ENCODE results near the gene RASAL3.

Gene RASAL3

DNA sequence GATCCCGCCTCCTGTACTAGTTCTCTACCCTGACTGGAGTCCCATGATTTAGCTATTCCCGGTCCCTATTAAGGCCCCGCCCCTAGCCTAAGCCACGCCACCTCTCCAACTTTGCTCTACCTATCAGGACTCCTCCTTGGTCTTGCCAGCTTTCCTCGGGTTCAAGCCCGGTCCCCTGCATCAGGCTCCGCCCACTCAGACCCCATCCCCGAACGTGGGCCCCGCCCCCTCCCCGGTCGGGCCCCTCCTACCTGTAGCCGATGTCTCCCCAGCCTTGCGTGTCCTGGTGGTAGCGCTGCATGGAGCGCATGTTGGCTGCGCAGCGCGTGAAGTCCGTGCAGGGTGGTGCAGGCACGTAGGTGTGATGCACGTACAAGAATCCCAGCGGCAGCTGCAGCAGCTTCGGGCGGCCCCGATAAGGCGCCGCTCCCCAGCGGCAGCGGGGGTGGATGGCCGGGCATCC is 7.3 kb upstream of the RASAL3 start:
- DNase-seq = no peak

DNA sequence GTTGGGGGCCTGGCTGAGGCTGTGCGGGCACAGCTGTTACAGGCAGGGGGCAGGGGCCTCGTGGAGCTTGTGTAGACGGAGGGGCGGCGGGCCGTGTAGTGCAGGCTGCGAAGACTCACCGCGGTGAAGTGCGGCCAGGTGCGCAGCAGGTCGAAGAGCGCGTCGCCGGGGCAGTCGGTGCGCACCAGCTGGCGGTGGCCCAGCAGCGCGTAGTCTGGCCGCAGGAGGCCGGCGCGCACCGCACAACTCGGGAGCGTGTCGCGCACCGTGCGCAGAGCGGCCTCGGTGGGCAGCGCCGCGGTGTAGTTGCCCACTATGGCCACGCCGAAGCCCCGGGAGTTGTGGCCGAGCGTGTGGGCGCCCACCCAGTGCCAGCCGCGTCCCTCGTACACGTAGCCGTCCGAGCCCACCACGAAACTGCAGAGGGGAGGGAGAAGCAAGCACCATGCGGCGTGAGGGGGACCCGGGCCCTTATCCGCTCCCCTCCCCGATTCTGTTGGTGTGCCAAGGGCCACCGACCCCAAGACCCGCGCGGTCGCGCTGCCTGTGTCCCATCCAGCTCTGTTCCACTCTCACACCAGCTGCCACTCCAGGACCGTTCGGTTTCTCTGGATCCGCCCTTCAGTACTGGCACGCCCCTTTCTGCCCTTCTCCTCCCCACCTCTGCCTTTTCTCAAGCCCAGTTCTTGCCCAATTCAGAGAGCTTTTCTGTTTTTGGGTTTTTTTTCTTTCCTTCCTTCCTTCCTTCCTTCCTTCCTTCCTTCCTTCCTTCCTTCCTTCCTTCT is 5.4 kb upstream of the RASAL3 start:
- no peak for DNase-seq

DNA sequence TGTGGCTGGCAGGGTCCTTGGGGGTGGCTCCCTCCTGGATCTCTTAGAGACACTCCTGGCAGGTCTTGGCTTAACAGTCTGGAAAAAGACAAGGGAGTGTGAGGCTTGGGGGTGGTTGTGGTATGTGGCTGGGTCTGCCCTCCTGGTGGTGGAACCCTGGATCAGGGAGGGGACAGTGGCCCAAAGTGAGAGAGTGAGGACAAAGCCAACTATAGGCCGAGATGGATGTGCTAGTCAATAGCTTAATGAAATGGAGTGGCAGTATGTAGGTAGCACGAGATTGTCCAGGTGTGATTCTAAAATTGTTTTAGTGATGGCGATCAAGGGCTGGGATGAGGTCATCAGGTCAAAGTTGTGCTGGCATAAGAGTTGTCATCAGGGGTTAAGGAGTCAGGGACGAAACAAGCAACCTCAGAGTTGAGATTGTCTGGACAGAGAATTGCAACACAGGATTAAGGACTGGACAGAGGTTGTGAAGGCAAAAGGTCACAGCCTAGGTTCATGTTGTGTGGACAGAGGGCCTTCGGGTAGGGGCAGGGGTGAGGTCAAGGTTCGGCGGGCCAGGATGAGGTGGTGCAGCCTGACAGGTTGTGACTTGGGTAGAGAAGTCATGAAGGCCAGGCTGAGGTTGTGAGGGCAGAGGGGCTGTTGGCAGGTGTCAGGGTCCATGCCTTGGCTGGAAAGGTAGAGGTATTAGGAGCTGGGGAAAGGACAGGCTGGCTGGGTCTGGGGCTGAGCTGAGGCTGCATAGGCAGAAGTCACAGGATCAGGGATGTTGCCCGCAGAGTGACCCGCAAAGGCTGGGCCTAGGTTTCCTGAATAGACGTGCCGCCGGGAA is 4.5 kb upstream of the RASAL3 start:
- no peak for DNase-seq

DNA sequence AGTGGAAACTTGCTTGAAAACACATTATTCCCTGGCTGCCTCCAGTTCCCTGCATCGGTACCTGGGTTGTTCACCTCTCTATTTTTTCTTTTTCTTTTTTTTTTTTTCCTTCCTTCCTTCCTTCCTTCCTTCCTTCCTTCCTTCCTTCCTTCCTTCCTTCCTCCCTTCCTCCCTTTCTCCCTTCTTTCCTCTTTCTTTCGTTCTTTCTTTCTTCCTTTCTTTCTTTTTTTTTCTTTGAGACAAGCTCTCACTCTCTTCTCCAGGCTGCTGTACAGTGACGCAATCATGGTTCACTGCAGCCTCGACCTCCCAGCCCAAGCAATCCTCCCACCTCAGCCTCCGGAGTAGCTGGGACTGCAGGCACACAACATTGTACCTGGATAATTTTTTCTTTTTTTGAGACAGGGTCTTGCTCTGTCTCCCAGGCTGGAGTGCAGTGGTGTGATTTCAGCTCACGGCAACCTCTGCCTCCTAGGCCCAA is 3.4 kb upstream of the RASAL3 start:
- no peak for DNase-seq

DNA sequence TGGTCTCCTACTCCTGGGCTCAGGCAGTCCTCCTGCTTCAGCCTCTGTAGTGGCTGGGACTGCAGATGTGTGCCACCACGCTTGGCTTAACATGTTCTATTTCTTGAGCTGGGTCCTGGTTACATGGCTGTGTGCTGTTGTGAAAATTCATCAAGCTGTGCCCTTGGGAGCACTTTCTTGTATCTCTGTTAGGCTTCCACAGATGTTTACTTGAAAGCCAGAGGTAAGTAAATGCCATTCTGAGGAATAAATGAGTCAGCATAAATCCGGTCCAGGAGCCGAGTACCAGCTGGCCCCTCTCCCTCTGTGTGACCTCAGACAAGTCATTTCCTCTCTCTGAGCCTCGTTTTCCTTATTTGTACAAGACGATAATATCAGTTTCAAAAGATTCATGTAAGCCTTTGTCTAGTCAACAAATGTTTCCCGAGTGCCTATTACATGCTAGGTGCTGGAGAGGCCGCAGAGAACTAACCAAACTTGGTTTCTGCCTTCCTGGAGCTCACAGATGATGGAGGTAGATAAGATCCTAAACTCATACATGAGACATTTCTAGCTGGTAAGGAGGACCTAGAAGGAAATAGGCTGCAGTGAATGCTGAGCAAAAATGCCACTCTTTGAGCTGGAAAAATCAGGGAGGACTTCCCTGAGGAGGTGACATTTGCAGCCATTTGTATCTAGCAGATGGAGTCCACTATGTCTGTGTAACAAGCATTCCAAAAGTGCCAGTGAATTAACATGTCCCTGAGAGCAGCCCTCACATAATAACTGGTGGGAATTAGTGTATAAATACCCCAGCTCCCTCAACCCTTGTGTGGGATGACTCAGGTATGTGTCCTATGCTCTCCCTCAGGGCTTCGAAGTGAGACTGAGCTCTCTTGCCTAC is 2.7 kb upstream of the RASAL3 start:
- DNase-seq = no peak

DNA sequence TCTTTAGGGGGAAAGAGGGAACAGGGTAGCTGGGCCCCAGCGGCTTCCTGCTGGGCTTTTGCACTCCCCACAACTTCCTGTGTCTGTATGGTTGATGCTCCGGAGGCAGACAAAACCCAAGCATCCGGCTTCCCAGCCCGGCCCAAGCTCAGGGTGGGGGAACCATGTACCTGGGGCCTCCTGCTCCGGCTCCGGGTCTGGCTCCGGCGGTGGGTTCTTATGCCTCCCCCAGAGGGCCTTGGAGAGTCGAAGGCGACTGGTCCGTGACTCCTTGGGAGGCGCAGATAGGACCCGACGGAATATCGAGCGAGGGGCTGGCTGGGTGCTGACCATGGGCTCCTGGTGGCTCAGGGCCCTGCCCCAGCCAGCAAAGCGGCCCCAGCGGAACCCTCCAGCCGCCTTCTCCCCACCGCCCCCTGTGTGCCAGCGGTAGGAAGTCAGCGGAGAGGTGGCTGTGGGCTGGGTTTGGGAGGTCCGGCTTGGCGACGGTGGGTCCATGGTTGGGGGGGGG is 428 bp downstream of the RASAL3 start:
- DNase-seq = no peak

DNA sequence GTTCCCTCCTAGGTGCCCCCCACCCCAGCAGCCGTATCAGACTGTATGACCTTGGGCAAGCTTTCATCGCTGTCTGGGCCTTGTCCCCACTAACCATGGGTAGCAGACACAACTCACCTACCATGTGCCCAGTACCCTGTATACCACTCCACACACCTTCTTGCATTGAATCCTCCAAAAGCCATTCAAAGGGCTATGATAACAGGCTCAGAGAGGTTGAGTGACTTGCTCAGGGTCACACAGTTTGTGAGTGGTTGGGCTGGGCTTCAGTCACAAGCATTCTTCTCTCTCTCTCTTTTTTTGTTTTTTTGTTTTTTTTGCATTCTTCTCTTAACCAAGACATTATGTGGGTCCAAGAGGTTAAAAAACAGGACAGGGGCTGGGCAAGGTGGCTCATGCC is 2.6 kb downstream of the RASAL3 start:
- DNase-seq = no peak

DNA sequence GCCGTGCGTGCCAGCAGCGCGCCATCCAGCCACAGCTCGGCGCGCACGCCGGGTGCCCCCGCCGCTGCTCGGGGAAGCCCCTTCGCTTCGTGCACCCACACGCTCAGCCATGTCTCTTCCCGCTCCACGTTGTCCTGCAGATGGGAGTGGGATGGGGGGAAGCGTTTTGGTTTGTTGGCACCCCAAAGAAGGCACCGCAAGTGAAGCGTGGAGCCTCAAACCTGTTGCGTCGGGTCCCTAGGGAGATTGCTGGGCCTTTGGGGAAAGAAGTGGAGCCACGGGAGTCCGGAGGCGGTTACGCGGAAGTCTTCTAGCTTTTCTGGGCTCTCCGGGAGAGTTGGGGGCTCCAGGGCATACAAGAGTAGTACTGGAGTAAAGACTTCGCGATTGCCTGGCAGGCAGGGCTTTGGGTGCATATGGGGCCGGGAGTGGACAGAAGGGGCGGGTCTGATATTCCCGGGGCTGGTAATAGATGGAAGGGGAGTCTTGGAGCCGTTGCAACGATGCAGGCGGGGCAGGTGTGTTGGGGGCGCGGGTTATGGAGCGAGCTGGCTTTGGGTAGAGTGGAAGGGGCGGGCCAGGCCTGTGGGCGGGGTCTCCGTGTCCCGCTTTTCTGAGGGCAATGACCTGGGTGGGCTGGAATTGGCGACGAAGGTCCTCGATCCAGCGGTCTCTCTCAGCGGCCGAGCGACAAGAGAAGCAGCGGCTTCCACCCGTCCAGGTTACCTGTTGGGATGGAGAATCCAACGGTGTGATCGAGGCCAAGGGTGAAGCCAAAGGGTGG is 6.5 kb downstream of the RASAL3 start:
- no peak for DNase-seq

DNA sequence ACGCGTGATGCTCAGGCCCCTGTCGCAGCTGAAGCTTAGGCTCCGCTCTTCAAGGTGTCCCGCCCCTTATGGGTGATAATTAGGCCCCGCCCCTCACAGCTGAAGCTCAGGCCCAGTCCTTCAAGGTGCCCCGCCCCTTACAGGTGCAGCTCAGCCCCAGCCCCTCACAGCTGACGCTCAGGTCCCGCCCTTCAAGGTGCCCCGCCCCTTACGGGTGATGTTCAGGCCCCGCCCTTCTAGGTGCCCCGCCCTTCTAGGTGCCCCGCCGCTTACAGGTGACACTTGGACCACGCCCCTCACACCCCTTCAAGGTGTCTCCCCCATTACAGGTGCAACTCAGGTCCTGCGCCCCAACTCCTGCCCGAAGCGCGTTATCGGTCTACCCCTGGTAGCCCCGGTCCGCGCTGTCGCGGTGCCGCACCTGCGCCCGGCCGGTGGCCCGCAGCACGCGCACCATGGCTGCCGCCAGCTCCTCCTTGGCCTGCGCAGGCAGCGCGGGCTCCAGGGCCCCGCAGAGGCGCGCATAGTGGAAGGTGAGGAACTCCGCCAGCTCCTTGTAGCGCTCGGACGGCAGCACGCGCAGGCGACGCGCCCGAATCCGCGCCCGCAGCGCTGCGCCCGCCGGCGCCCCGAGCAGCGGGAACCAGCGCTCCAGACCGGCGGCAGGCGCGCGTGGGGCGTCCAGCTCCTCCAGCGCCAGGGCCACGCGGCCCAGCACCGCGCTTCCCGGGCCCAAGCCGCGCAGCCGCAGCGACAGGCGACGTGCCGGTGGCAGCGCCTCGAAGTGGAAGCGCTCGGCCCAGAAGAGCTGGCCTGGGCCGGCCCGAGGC is 7.3 kb downstream of the RASAL3 start:
- DNase-seq = no peak

DNA sequence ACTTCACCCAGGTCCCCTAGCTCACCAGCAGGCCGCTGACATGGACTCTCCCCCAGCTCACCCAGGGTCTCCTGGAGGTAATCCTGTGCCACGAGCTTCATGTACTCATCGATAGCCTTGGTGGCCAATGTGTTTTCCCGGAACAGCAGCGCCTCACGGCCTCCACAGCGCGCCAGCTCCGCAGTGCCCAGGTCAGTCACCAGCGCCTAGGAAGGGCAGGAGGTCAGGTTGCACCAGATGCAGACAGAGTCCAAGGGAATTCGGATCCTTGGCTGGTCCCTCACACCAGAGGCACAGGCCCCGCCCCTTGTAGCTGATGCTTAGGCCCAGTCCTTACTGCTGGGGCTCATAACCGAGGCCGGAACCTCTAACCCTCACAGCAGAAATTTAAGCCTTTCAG is 7.9 kb downstream of the RASAL3 start:
- no peak for DNase-seq

DNA sequence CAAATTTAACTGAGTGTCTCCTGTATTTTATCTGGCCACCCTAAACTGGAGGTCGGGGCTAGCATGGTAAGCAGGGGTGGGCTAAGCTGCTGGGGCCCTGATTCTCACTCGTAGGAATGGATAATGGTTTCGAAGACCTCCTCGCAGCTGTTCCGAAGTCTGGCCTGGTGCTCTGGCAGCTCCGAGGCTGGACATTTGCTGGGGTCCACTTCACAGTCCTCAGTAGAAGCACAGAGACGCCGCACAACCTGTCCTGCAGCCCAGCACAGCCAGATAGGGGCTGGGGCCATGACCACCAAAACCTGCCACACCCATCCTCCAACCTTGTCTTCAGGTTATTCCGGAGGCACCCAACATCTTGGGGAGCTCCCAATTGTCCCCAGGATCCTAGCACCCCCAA is 8.3 kb downstream of the RASAL3 start:
- no peak for DNase-seq

DNA sequence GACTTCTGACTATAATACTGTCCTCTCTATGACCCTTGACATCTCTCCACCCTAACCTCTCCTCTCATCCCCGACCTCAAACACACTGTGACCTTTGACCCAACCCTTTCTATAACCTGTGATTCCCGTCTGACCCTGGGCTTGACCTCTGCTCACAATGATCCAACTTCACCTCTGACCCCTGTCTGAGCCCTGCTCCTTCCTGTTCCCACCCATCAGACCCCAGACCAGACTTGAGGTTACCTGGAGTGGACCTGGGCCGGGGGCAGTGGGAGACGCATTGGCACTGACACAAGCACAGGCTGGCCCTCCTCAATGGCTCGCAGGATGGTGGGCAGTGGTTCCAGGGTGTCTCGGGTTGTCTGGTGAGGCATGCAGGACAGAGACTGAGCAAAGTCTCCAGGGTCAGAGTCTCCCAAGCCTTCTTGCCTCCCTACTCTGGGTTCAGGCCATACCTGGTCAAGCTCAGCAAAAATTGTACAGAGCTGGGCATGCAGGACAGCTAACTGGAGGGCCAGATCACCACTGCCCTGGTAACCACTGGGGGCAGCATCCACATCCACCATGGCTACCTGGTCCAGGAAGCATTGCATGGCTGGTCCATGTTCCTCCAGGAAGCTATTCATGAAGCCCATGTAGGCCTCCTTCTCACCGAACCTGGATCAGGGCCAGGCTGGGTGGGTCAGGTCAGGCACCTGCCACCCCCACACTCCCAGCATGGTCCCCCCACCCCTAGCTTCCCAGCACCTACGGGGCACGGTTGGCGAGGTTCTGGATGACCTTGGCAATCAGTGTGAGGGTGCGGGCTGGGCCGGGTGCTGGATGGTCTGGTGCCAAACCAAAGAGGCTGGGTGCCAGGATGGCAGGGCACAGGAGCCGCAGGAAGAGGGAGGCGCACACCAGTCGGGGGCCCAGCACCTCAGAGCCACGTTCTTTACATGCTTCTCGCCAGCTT is 10.2 kb downstream of the RASAL3 start:
- no peak for DNase-seq

DNA sequence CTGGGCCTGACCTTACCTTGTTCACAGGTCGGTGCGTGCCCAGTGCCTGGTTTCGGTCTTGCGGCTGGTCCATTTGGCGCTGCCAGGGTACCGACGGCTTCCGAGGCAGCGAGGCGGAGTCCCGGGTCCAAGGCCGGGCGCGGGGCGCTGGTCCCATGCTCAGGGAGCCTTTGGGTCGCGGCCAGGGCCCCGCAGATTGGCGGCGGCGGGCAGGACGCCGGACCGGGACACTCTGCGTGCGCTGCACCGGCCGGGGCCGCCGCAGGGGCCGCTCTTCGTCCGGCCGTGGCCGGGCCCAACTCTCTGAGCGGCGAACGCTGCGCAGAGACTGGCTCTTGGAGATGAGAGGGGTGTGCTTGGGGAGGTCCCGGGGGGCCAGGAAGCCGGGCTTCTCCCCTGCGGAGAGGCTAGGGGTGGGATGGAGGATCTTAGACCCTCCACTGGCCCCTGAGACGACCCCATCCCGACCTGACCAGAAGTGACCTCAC is 11.2 kb downstream of the RASAL3 start:
- no peak for DNase-seq

DNA sequence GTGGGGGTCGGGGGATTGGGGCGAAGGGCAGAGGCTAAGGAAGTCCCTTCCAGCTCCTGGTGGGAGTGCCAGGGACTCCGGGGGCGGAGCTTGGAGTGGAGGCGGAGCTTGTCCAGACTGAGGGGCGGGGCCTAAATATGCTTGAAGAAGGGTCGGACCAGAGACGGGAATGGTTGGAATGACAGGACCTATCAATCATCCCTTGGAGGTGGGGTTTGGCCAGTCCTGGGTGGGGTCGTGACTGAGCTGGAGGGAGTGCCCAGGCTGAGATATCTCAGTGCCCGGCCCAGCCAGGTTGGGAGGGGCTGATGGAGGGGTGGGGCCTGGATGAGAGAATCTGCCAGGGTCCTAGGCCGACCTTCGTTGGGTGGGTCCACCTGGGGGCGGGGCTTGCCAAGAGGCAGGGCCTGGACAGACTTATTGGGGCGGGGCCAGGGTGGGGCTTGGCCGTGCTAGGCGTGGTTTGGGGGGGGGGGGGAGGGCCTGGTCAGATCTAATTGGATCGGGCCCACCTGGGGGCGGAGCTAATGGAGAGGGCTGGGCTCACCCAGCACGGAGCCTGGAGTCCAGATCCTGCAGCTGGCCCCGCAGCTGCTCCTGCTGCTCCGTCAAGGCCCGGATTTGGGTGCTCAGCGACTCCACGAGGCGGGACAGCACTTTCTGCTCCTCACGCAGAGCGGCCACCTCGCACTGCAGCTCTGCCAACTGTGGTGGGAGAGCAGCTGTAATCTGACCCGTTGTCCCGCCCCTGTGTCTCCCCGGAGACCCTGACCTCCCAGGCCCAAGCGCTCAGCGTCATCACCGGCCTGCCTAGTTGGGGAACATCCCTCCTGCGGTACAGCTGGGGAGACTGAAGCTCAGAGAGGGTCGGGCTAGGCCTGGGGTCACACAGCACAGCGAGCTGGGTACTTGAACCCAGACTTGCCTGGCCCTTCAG is 12.0 kb downstream of the RASAL3 start:
- DNase-seq = no peak

DNA sequence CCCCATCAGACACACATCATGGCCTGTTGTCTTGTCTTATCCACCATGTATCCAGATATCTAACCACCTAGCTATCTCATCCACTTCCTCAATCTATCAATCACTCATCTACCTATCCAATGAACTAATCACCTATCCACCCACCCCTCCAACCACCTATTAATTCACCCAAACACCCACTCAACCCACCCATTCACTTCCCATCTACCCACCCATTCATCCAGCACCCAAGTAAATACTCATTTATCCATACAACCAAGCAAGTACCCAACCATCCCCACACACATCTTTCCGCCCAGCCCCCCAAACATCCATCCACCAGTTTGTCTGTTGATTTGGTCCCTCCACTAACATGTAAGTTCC is 13.8 kb downstream of the RASAL3 start:
- no peak for DNase-seq

DNA sequence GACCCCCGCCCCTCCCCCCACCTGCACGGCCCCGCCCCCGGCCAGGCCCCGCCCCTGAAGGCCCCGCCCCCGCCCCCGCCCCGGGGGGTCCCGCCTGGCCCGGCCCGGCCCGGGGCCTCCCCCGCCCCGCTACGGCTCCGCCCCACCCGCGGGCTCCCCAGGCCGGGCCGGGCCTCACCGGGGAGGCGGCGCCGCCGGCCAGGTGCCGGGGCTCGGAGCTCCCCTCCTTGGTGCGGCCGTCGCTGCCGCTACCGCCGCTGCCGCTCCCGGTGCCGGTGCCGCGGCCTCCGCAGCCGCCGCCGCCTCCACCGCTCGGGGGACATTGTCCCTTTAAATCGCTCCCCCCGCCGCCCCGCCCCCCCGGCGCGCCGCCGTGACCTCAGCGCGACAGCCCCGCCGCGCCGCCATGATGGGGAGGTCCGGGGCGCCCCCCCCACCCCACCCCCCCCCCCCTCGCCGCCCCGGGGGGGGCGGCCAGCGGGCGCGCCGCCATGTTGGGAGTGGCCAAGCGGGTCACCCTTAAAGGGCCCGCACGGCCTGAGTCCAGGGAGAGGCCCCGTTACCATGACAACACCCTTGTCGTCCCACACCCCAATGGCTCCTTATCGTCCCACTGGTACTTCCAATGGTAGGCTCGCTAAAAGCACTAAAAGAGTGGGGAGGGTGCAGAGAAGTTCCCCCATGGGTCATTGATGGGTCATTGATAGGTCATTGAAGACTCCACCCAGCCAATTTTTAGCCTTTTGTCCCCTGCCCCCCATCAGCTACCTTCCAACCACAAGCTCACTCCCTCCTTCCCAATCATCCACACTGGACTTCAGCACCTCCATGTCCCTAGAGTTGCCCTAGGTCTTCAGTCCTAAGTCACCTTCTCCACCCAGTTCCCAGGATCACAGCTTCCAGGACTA is 14.5 kb downstream of the RASAL3 start, which contains the start of gene WIZ:
Gene WIZ (minus strand): TSS at position 337 of the 908 bp plus-strand sequence. CDS start 1,649 bp downstream, outside the sequence.
- no peak for DNase-seq

Measured in kidney glomerular epithelial cell (primary cell).